IPS-NIHi7 (cell line): ENCODE data around the gene UBAP2.
"Not testable (repeated sequence)": the region's sequence is repeated elsewhere in the genome, so short reads cannot be mapped to it uniquely, and the experiment has no call there.

ENCODE experiments used
- DNase-seq: peaks from one replicate; pipeline ENCODE4 v3.0.0; 2012; ENCODE audit warnings: mixed read lengths; ENCODE audit errors: extremely low spot score

UBAP2 gene

GRCh38 chr9:34046784-34047379 lies 1.8 kb downstream of the UBAP2 start:
- DNase-seq, result no peak

GRCh38 chr9:34045903-34046302 lies 2.8 kb downstream of the UBAP2 start:
- DNase-seq, result no peak

GRCh38 chr9:34042074-34042473 lies 6.6 kb downstream of the UBAP2 start:
- not testable (repeated sequence) for DNase-seq

- not testable (repeated sequence) for DNase-seq
Observed at GRCh38 chr9:34038851-34039250, 9.8 kb downstream of the UBAP2 start.

GRCh38 chr9:34037626-34038025 lies 11.1 kb downstream of the UBAP2 start:
- no peak for DNase-seq

- no peak for DNase-seq
Observed at GRCh38 chr9:34036625-34037024, 12.1 kb downstream of the UBAP2 start.

- no peak for DNase-seq
Observed at GRCh38 chr9:34035656-34036055, 13.0 kb downstream of the UBAP2 start.

- no peak for DNase-seq
Observed at GRCh38 chr9:34034698-34035065, 14.0 kb downstream of the UBAP2 start.

GRCh38 chr9:34032631-34033030 lies 16.1 kb downstream of the UBAP2 start:
- no peak for DNase-seq

- DNase-seq, result no peak
Observed at GRCh38 chr9:34027845-34028574, 20.7 kb downstream of the UBAP2 start.

GRCh38 chr9:34025811-34026210 lies 22.9 kb downstream of the UBAP2 start:
- DNase-seq, result no peak

- DNase-seq, result no peak
Observed at GRCh38 chr9:34025062-34025461, 23.6 kb downstream of the UBAP2 start.

GRCh38 chr9:34024476-34024875 lies 24.2 kb downstream of the UBAP2 start:
- not testable (repeated sequence) for DNase-seq

- no peak for DNase-seq
Observed at GRCh38 chr9:34016149-34016548, 32.5 kb downstream of the UBAP2 start.

GRCh38 chr9:34010979-34011378 lies 37.7 kb downstream of the UBAP2 start:
- DNase-seq, result no peak

- no peak for DNase-seq
Observed at GRCh38 chr9:34001951-34002350, 46.7 kb downstream of the UBAP2 start.

GRCh38 chr9:34001298-34001697 lies 47.4 kb downstream of the UBAP2 start:
- no peak for DNase-seq

- DNase-seq, result no peak
Observed at GRCh38 chr9:33995449-33995848, 53.2 kb downstream of the UBAP2 start.

GRCh38 chr9:33993104-33993503 lies 55.6 kb downstream of the UBAP2 start:
- DNase-seq, result no peak

GRCh38 chr9:33992632-33993031 lies 56.1 kb downstream of the UBAP2 start:
- DNase-seq, result no peak

GRCh38 chr9:33988219-33988890 lies 60.3 kb downstream of the UBAP2 start:
- no peak for DNase-seq

GRCh38 chr9:33976414-33976813 lies 72.3 kb downstream of the UBAP2 start:
- no peak for DNase-seq

- no peak for DNase-seq
Observed at GRCh38 chr9:33972698-33973097, 76.0 kb downstream of the UBAP2 start.
